Spleen (tissue), 11 donors: ENCODE data around the gene CCDC188. TPM values are rescaled to one million over a fixed set of nuclear protein-coding genes. Genes with fewer than 3 reads are reported as not detected.

Experiments used
- DNase-seq: peaks from one replicate; pipeline ENCODE4 v3.0.0-alpha.2; 2020
- H3K27ac ChIP-seq, 8 donors: fragments of 200-600 bp; sonication (generic) in 7 of 8; 1 replicate in 4 of 8; 2 replicates in 4 of 8; pipeline versions ENCODE4 v1.5.0 to v1.8.0; 2016 to 2021; ENCODE audit warnings: inconsistent platforms in 4 of 8, mild to moderate bottlenecking in 4 of 8, moderate library complexity in 1 of 8
- H3K27me3 ChIP-seq, 7 donors: fragments of 200-600 bp; sonication (generic) in 6 of 7; replicated peaks in 1 of 7; 1 replicate in 4 of 7; 2 replicates in 3 of 7; pipeline versions ENCODE4 v1.5.0 to v1.8.0; 2016 to 2021; ENCODE audit warnings: inconsistent platforms in 3 of 7, mild to moderate bottlenecking in 1 of 7
- H3K36me3 ChIP-seq, 6 donors: fragments of 200-600 bp; sonication (generic) in 5 of 6; 1 replicate in 4 of 6; 2 replicates in 2 of 6; pipeline versions ENCODE4 v1.5.0 to v1.8.0; 2016 to 2021; ENCODE audit warnings: inconsistent platforms in 2 of 6
- H3K4me1 ChIP-seq, 6 donors: fragments of 200-600 bp; sonication (generic) in 5 of 6; 1 replicate in 3 of 6; 2 replicates in 3 of 6; pipeline versions ENCODE4 v1.5.0 to v1.8.0; 2016 to 2021; ENCODE audit warnings: inconsistent platforms in 3 of 6
- H3K4me3 ChIP-seq, 8 donors: fragments of 200-600 bp; sonication (generic) in 7 of 8; 1 replicate in 4 of 8; 2 replicates in 4 of 8; pipeline versions ENCODE4 v1.5.0 to v1.8.0; 2016 to 2021; ENCODE audit warnings: inconsistent platforms in 4 of 8, mild to moderate bottlenecking in 4 of 8, moderate library complexity in 2 of 8
- H3K9me3 ChIP-seq, 8 donors: fragments of 200-600 bp; sonication (generic) in 7 of 8; 1 replicate in 4 of 8; 2 replicates in 4 of 8; pipeline versions ENCODE4 v1.5.0 to v1.8.0; 2016 to 2021; ENCODE audit warnings: inconsistent platforms in 4 of 8
- POLR2A ChIP-seq, 3 donors: fragments of 450-650 bp; IDR thresholded peaks; one replicate each; pipeline ENCODE4 v1.5.1; 2017; ENCODE audit warnings: antibody characterized with exemption in 3 of 3, mild to moderate bottlenecking in 1 of 3
- POLR2AphosphoS5 ChIP-seq, 3 donors: sonication (generic); formaldehyde crosslinking; IDR thresholded peaks; one replicate each; pipeline ENCODE4 v1.5.1; 2017; ENCODE audit warnings: antibody characterized with exemption in 3 of 3
- whole genome bisulfite sequencing, 5 donors: extraction: QIAGEN DNeasy Blood & Tissue Kit in 3 of 5; methylation state at CpG; one replicate each; pipeline versions ENCODE4 v1.1.5 to v1.1.7; 2013 to 2018; 5-methylcytosine and 5-hydroxymethylcytosine counted together
- intact Hi-C: fragments of 100-400 bp; cut with DNase I; formaldehyde crosslinking; loops from one replicate; pipeline ENCODE4 v1.15.0; 2023; ENCODE audit warnings: low total_unique reads
- polyA plus RNA-seq, 3 donors: library from polyadenylated mRNA; stranded (reverse); fragments of 200-250 nt; gene quantifications; one replicate each; pipeline ENCODE4 v1.2.1, GENCODE V29; 2013
- total RNA-seq, 7 donors: library from RNA; depleted of rRNA in 3 of 7; stranded (reverse); fragments of >200 nt in 3 of 7; fragmentation: NEBNext Ultra II Directional in 4 of 7; extraction: Animal tissue kit (Norgen Biotek cat#: 25700) in 4 of 7; gene quantifications; one replicate each; pipeline versions ENCODE4 v1.1.0 to v1.2.1, GENCODE V29; 2016 to 2021
- TF ChIP-seq, protein P1 (sequence below), 11 experiments: fragments of 200-600 bp in 7 of 11; fragments of 450-650 bp in 4 of 11; sonication (generic) in 4 of 11; IDR thresholded peaks in 8 of 11; conservative IDR thresholded peaks in 3 of 11; 1 replicate in 7 of 11; 2 replicates in 4 of 11; pipeline versions ENCODE4 v1.4.0 to v1.8.0; 2016 to 2021; ENCODE audit warnings: antibody characterized with exemption in 11 of 11, inconsistent platforms in 4 of 11, mild to moderate bottlenecking in 1 of 11
- donor health status: healthy with polysubstance abuse.
- donor health status: DM: no; HTN: no; CAD: no; lungs with moderate emphysema.
- donor health status: DM: no; HTN: no; CAD: no.
- donor health status: Bipolar disorder and iron deficiency.
- donor health status: healthy.
- donor health status: DM: no; HTN: no; CAD: no.
- donor health status: DM: yes; HTN: yes; CAD: no.

The CCDC188 gene
- total and polyA plus RNA-seq, 10 donors, result 0.29 to 7.6 (median 1.8) TPM; not detected in 1

DNA sequence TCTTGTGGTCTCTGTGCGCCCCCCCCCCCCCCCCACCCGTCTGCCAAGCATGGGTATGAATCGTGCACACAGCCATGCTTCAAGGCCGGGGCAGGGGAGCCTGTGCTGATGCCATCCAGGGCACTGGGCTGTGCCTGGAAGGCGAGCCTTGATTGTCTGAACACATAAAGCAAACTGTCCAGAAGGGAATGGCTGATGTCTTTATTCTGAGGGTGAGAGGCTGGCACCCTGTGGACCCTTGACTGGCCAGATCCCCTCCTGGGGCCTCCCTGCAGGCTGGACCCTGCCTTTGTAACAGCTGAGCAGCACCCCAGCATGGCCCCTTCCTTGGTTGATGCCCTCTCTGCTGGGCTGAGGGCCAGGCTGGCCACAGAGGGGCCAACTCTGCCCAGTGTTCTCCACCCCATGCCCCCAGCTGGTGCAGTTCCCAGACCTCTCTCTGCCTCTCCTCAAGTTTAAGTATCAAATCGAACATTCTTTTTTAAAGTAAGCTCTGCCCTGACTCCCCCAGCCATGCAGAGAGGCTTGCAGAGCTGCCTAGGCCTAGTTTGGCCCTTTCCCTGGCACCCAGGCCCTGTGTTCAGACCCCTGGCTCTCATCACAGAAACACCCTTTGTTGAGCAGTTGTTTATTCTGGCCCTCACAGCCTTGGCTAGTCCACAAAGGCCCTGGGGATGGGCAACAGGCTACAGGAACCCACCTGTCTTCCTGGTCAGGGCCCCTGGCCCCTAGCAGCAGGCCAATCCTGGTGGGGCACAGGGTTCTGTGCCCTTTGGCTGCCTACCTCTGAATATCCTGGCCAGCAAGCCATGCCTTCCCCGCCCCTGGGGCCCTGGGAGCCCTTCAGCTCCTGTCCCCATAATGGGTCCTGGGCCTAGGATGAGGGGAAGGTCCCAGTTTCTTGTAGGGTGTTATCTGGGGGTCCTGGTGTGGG lies 38.9 kb downstream of the CCDC188 start:
- H3K4me3 ChIP-seq, result no peak overlapping the region
- H3K4me1 ChIP-seq, result peaks cover 18 to 61% (median 54%) of the 10 kb centered on the region in 6 donors
- peak overlapping the region; percentile 19 to 93 (median 41) for H3K27ac ChIP-seq
- no peaks in the 10 kb centered on the region for H3K27me3 ChIP-seq
- DNase-seq, result peak; percentile 59
- WGBS, 5 donors, result 61 to 78% (median 76%) methylated on average over 3 to 7 of the region's 7 CpGs
- intact Hi-C loops, result no loop called here
- TF ChIP-seq, protein P1, sequence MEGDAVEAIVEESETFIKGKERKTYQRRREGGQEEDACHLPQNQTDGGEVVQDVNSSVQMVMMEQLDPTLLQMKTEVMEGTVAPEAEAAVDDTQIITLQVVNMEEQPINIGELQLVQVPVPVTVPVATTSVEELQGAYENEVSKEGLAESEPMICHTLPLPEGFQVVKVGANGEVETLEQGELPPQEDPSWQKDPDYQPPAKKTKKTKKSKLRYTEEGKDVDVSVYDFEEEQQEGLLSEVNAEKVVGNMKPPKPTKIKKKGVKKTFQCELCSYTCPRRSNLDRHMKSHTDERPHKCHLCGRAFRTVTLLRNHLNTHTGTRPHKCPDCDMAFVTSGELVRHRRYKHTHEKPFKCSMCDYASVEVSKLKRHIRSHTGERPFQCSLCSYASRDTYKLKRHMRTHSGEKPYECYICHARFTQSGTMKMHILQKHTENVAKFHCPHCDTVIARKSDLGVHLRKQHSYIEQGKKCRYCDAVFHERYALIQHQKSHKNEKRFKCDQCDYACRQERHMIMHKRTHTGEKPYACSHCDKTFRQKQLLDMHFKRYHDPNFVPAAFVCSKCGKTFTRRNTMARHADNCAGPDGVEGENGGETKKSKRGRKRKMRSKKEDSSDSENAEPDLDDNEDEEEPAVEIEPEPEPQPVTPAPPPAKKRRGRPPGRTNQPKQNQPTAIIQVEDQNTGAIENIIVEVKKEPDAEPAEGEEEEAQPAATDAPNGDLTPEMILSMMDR (IDR thresholded peaks at IDR 0.05 in 8 of 11, conservative IDR thresholded peaks at IDR 0.05 in 3 of 11), result no peak
- TF ChIP-seq POLR2AphosphoS5 (IDR thresholded peaks at IDR 0.05) (no peak), POLR2A (IDR thresholded peaks at IDR 0.05) (no peak)
- H3K36me3 ChIP-seq, result peaks cover 2 to 92% (median 87%) of the 10 kb centered on the region in 6 donors
- no peaks in the 10 kb centered on the region for H3K9me3 ChIP-seq

DNA sequence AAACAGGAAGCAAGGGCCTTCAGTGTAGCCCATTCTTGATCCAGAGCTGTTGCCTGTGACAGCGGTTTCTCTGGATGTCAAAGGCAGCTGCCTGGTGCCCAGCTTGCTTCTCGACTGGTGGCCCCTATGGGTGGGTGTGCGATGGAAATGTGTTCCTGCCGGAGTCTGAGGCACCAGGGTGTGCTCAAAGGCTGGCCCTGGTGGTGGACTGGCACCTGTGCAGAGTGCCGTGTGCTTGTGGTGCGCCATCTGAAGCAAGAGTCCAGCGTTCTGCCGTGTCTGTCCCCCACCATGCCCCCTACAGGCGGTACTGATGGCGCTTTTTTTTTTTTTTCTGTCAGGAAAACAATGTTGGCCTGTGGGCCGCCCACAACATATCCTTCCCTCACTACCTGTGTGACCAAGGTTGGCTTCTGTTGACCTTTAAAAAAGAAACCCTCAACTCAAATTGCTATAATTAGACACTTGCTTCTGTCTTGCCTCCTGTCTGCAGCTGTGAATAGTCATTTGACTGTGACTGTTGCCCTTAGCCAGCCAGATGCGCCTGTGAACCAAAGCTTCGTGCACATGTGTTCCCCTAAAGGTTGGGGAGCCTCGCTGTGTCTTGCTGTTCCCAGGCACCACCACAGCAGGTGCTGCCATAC lies 39.7 kb downstream of the CCDC188 start:
- H3K4me3 ChIP-seq, result no peak overlapping the region
- peak overlapping the region in 6 of 8 donors; percentile 39 to 93 (median 51) for H3K27ac ChIP-seq
- H3K9me3 ChIP-seq, result no peaks in the 10 kb centered on the region
- H3K36me3 ChIP-seq, result peaks cover 5 to 99% (median 94%) of the 10 kb centered on the region in 6 donors
- intact Hi-C loops, result no loop called here
- DNase-seq, result peak; percentile 67
- WGBS, 5 donors, result 48 to 60% (median 52%) methylated on average over 12 to 14 of the region's 14 CpGs
- H3K27me3 ChIP-seq, result no peaks in the 10 kb centered on the region
- peak; percentile 38 to 52 (median 43) for TF ChIP-seq POLR2AphosphoS5 (IDR thresholded peaks at IDR 0.05)
- TF ChIP-seq, protein P1 (IDR thresholded peaks at IDR 0.05 in 8 of 11, conservative IDR thresholded peaks at IDR 0.05 in 3 of 11), result peak in 7 of 11 experiments; percentile 21 to 44 (median 35)
- no peak for TF ChIP-seq POLR2A (IDR thresholded peaks at IDR 0.05)
- H3K4me1 ChIP-seq, result peaks cover 14 to 54% (median 49%) of the 10 kb centered on the region in 6 donors

DNA sequence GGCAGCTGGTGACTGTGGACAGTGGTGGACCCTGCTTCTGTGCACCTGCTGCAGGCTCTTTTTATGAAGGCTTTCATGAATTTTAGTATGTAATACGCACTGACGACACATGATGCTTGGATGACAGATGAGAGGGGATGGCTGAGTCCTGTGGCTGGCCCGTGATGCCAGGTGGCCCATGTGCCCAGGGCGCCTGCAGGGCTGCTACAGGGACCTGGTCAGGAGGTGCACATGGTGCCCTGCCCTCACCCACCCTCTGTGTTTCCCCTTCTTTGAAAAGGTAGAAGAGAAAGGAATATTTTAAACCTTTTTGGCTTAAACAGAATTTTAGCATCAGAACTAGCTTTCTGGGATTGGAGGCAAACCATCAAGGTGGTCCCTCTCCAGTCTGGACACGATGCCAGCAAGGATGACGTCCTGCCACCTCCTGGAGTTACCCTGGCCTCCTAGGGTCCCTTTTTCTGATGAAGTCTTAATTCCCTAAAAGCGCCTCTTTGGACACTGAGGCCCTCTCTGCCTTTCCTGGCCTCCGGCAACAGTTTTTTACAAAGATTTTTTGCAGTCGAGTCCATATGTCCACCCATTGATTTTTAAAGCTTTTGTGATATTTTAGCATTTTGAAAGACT lies 40.4 kb downstream of the CCDC188 start:
- no peak for TF ChIP-seq POLR2AphosphoS5 (IDR thresholded peaks at IDR 0.05)
- no peak for TF ChIP-seq POLR2A (IDR thresholded peaks at IDR 0.05)
- TF ChIP-seq, protein P1 (IDR thresholded peaks at IDR 0.05 in 8 of 11, conservative IDR thresholded peaks at IDR 0.05 in 3 of 11), result no peak
- Histone ChIP-seq H3K36me3 (peaks cover 5 to 100% (median 95%) of the 10 kb centered on the region in 6 donors), H3K27ac (peak overlapping the region in 3 of 8 donors; percentile 48 to 93 (median 54)), H3K27me3 (no peaks in the 10 kb centered on the region), H3K9me3 (no peaks in the 10 kb centered on the region), H3K4me1 (peaks cover 7 to 47% (median 42%) of the 10 kb centered on the region in 6 donors), H3K4me3 (no peak overlapping the region)
- peak; percentile 69 for DNase-seq
- intact Hi-C loops, result no loop called here
- 86 to 94% (median 92%) methylated on average over 7 to 9 of the region's 9 CpGs for WGBS, 5 donors
